ENCODE results near the gene B3GAT1.

The B3GAT1 gene

GRCh38 chr11:134417871-134418840 is 6.1 kb upstream of the B3GAT1 start:
- no peak overlapping the region for H3K27ac ChIP-seq
- H3K27me3 ChIP-seq, result peaks cover 0 to 50% of the 10 kb centered on the region in 2 donors
- no peaks in the 10 kb centered on the region for H3K9me3 ChIP-seq
- H3K36me3 ChIP-seq, result no peaks in the 10 kb centered on the region
- DNase-seq, result no peak
- TF ChIP-seq, protein P1, sequence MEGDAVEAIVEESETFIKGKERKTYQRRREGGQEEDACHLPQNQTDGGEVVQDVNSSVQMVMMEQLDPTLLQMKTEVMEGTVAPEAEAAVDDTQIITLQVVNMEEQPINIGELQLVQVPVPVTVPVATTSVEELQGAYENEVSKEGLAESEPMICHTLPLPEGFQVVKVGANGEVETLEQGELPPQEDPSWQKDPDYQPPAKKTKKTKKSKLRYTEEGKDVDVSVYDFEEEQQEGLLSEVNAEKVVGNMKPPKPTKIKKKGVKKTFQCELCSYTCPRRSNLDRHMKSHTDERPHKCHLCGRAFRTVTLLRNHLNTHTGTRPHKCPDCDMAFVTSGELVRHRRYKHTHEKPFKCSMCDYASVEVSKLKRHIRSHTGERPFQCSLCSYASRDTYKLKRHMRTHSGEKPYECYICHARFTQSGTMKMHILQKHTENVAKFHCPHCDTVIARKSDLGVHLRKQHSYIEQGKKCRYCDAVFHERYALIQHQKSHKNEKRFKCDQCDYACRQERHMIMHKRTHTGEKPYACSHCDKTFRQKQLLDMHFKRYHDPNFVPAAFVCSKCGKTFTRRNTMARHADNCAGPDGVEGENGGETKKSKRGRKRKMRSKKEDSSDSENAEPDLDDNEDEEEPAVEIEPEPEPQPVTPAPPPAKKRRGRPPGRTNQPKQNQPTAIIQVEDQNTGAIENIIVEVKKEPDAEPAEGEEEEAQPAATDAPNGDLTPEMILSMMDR (IDR thresholded peaks at IDR 0.05), result no peak
- no peak overlapping the region for H3K4me3 ChIP-seq
- intact Hi-C loops (cut with DNase I; ENCODE audit: low total_unique reads), result no loop called here
- peaks cover 0 to 4% (median 0%) of the 10 kb centered on the region in 4 donors for H3K4me1 ChIP-seq

- Histone ChIP-seq H3K36me3 (no peaks in the 10 kb centered on the region), H3K27ac (no peak overlapping the region), H3K9me3 (no peaks in the 10 kb centered on the region), H3K27me3 (peaks cover 0 to 59% of the 10 kb centered on the region in 2 donors), H3K4me3 (no peak overlapping the region), H3K4me1 (peaks cover 0 to 15% (median 9%) of the 10 kb centered on the region in 4 donors)
- intact Hi-C loops (cut with DNase I; ENCODE audit: low total_unique reads), result no loop called here
- TF ChIP-seq, protein P1 (IDR thresholded peaks at IDR 0.05), result no peak
- DNase-seq, result no peak
These were observed 4.7 kb upstream of the B3GAT1 start for GRCh38 chr11:134416726-134417125.

GRCh38 chr11:134414766-134415765 is 3.0 kb upstream of the B3GAT1 start:
- H3K4me1 ChIP-seq, result peaks cover 0 to 25% (median 16%) of the 10 kb centered on the region in 4 donors
- DNase-seq, result no peak
- H3K27ac ChIP-seq, result no peak overlapping the region
- H3K4me3 ChIP-seq, result no peak overlapping the region
- no peaks in the 10 kb centered on the region for H3K9me3 ChIP-seq
- intact Hi-C loops (cut with DNase I; ENCODE audit: low total_unique reads), result no loop called here
- peaks cover 0 to 75% of the 10 kb centered on the region in 2 donors for H3K27me3 ChIP-seq
- TF ChIP-seq, protein P1 (IDR thresholded peaks at IDR 0.05), result no peak
- H3K36me3 ChIP-seq, result no peaks in the 10 kb centered on the region

DNA sequence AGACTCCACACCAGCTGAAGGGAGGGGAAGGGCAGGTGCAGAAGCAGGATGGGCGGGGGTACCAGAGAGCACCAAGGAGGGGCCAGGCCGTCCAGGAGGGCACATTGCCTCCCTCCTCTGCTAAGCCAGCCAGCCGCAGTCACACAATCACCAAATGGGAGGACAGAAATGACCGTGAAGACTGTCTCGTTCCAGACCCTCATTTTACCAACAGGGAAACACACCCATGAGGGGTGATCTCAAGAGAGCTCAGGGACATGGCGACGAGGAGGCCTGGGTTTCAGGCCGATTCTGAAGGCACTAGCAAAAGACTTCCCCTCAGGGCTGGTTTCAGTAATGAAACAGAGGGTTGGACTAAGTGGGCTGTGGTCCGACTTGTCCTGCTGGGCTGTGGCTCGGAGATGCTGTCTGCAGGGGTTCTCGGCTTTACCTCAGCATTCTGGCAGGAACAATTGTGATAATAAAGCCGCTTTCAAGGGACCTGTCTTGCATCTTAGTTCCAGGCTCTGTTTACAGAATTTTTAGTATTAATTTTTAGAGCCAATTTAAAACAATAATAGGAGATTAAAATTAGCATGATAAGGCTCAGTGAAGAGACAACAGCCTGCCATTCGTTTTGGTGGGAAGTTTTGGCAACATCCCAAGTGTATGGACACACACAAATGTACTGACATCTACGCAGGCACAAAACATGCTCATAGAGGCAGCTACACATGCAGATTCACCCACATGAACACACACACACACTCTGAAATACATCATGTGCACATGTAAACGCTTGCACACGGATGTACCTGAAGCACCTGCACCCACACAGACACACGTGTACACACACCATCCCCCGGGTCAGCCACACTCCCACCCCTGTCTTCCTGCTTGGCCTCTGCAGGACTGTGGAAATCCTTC is 2.0 kb upstream of the B3GAT1 start:
- H3K27me3 ChIP-seq, result peaks cover 0 to 85% of the 10 kb centered on the region in 2 donors
- intact Hi-C loops (cut with DNase I; ENCODE audit: low total_unique reads), result no loop called here
- no peaks in the 10 kb centered on the region for H3K36me3 ChIP-seq
- H3K9me3 ChIP-seq, result no peaks in the 10 kb centered on the region
- no peak overlapping the region for H3K4me3 ChIP-seq
- TF ChIP-seq, protein P1 (IDR thresholded peaks at IDR 0.05), result no peak
- no peak for DNase-seq
- H3K27ac ChIP-seq, result no peak overlapping the region
- peaks cover 0 to 25% (median 16%) of the 10 kb centered on the region in 4 donors for H3K4me1 ChIP-seq

All from tibial artery (tissue), 4 donors.